Hematopoietic multipotent progenitor cell treated with erythropoietin and hydrocortisone succinate and interleukin-3 and kit ligand, for 17 days (in vitro differentiated cells): ENCODE data around the gene BMP7.
"Not testable (repeated sequence)": the region's sequence is repeated elsewhere in the genome, so short reads cannot be mapped to it uniquely, and the experiment has no call there.

Experiments used
- DNase-seq: peaks from one replicate; pipeline ENCODE4 v3.0.0-alpha.2; 2015; ENCODE audit warnings: low spot score

BMP7 gene

GRCh38 chr20:57249772-57250171, 16.7 kb downstream of the BMP7 start:
- no peak for DNase-seq

GRCh38 chr20:57249073-57249472, 17.4 kb downstream of the BMP7 start:
- DNase-seq: no peak

- no peak for DNase-seq
These were observed 18.2 kb downstream of the BMP7 start for GRCh38 chr20:57248132-57248797.

GRCh38 chr20:57247292-57247965, 19.0 kb downstream of the BMP7 start:
- no peak for DNase-seq

- no peak for DNase-seq
These were observed 20.4 kb downstream of the BMP7 start for GRCh38 chr20:57245997-57246396.

GRCh38 chr20:57244627-57245214, 21.7 kb downstream of the BMP7 start:
- no peak for DNase-seq

GRCh38 chr20:57244221-57244585, 22.2 kb downstream of the BMP7 start:
- DNase-seq: no peak

GRCh38 chr20:57243480-57244220, 22.8 kb downstream of the BMP7 start:
- DNase-seq: no peak

GRCh38 chr20:57242414-57242813, 24.0 kb downstream of the BMP7 start:
- DNase-seq: no peak

- DNase-seq: no peak
These were observed 25.0 kb downstream of the BMP7 start for GRCh38 chr20:57241363-57241991.

GRCh38 chr20:57240581-57241362, 25.7 kb downstream of the BMP7 start:
- no peak for DNase-seq

- DNase-seq: not testable (repeated sequence)
These were observed 26.7 kb downstream of the BMP7 start for GRCh38 chr20:57239725-57240124.

GRCh38 chr20:57239324-57239723, 27.1 kb downstream of the BMP7 start:
- DNase-seq: not testable (repeated sequence)

GRCh38 chr20:57238089-57238488, 28.4 kb downstream of the BMP7 start:
- no peak for DNase-seq

- no peak for DNase-seq
These were observed 28.9 kb downstream of the BMP7 start for GRCh38 chr20:57237585-57237953.

- DNase-seq: no peak
These were observed 29.4 kb downstream of the BMP7 start for GRCh38 chr20:57236813-57237584.

GRCh38 chr20:57234556-57235251, 31.7 kb downstream of the BMP7 start:
- DNase-seq: no peak

- no peak for DNase-seq
These were observed 34.5 kb downstream of the BMP7 start for GRCh38 chr20:57231951-57232428.

GRCh38 chr20:57231161-57231560, 35.3 kb downstream of the BMP7 start:
- DNase-seq: no peak

GRCh38 chr20:57230247-57230646, 36.2 kb downstream of the BMP7 start:
- DNase-seq: no peak
